Caco-2 (cell line): ENCODE measurements around the gene OR8D1. TPM values are rescaled to one million over a fixed set of nuclear protein-coding genes. Genes with fewer than 3 reads are reported as not detected.

ENCODE experiments used
- BruUV-seq: library from RNA; stranded (reverse); fragments of 400-500 nt; replicated peaks from 2 replicates; lab custom pipeline; 2021; lab: Mats Ljungman, UMichigan
- CTCF ChIA-PET: fragments of 300-600 bp; sonication (Branson Sonifier 250); formaldehyde crosslinking; loops from one replicate; lab custom pipeline; 2022; ENCODE audit warnings: antibody characterized with exemption; lab: Charles Lee
- POLR2A ChIA-PET: fragments of 300-600 bp; sonication (Branson Sonifier 250); formaldehyde crosslinking; loops from one replicate; lab custom pipeline; 2022; ENCODE audit warnings: antibody characterized with exemption; lab: Charles Lee
- DNase-seq, 2 experiments: peaks; one replicate each; pipeline versions ENCODE4 v3.0.0 to v3.0.0-alpha.2; 2020 to 2022
- H3K27me3 ChIP-seq: replicated peaks from 2 replicates; pipeline ENCODE4 v1.6.0; 2011; ENCODE audit warnings: low read length; ENCODE audit not compliant: control insufficient read depth, insufficient read depth
- H3K36me3 ChIP-seq: 2 replicates; pipeline ENCODE4 v1.5.1; 2011; ENCODE audit warnings: low read length; ENCODE audit not compliant: control insufficient read depth, insufficient read depth
- H3K4me1 ChIP-seq: fragments of 250-450 bp; sonication (Bioruptor Pico); 2 replicates; pipeline ENCODE4 v1.5.1; 2020; ENCODE audit warnings: mild to moderate bottlenecking
- H3K4me3 ChIP-seq: 2 replicates; pipeline ENCODE4 v1.5.1; 2011; ENCODE audit warnings: low read depth, mild to moderate bottlenecking, control low read depth, low read length
- H3K9me3 ChIP-seq: fragments of 250-450 bp; sonication (Bioruptor Pico); 2 replicates; pipeline ENCODE4 v1.5.1; 2020; ENCODE audit warnings: mild to moderate bottlenecking, moderate library complexity
- H3K27ac Mint-ChIP-seq: one replicate; pipeline ENCODE4 v1.8.0; 2022; ENCODE audit warnings: mixed read lengths; ENCODE audit not compliant: unreplicated experiment
- H3K27me3 Mint-ChIP-seq: one replicate; pipeline ENCODE4 v1.8.0; 2022; ENCODE audit warnings: mixed read lengths; ENCODE audit not compliant: insufficient read depth, unreplicated experiment
- H3K36me3 Mint-ChIP-seq: one replicate; pipeline ENCODE4 v1.8.0; 2022; ENCODE audit warnings: mild to moderate bottlenecking, mixed read lengths; ENCODE audit not compliant: insufficient read depth, unreplicated experiment
- H3K4me1 Mint-ChIP-seq: one replicate; pipeline ENCODE4 v1.8.0; 2022; ENCODE audit warnings: low read depth, mixed read lengths; ENCODE audit not compliant: unreplicated experiment
- H3K4me3 Mint-ChIP-seq: one replicate; pipeline ENCODE4 v1.8.0; 2022; ENCODE audit warnings: mild to moderate bottlenecking, moderate library complexity, mixed read lengths; ENCODE audit not compliant: unreplicated experiment
- H3K9me3 Mint-ChIP-seq: one replicate; pipeline ENCODE4 v1.8.0; 2022; ENCODE audit warnings: mixed read lengths; ENCODE audit not compliant: unreplicated experiment
- intact Hi-C: fragments of 100-400 bp; cut with micrococcal nuclease; formaldehyde crosslinking; loops from one replicate; pipeline ENCODE4 v1.10.0; 2022; ENCODE audit not compliant: unreplicated experiment
- total RNA-seq: library from RNA; stranded (reverse); gene quantifications from 2 replicates; pipeline ENCODE4 v1.2.3, GENCODE V29; 2022
- TF ChIP-seq, protein P1 (sequence below), 2 experiments: fragments of 200-600 bp in 1 of 2; IDR thresholded peaks; 1 replicate in 1 of 2; 2 replicates in 1 of 2; pipeline versions ENCODE4 v1.5.1 to v1.8.0; 2011 to 2022; ENCODE audit warnings: antibody characterized with exemption in 1 of 2, control low read depth in 1 of 2, inconsistent platforms in 1 of 2, low read depth in 1 of 2, low read length in 1 of 2, mild to moderate bottlenecking in 1 of 2, moderate library complexity in 1 of 2; ENCODE audit not compliant: insufficient read depth in 1 of 2, severe bottlenecking in 1 of 2, unreplicated experiment in 1 of 2

OR8D1 gene
- total RNA-seq, 1 experiment from 2014 or later: not detected

DNA sequence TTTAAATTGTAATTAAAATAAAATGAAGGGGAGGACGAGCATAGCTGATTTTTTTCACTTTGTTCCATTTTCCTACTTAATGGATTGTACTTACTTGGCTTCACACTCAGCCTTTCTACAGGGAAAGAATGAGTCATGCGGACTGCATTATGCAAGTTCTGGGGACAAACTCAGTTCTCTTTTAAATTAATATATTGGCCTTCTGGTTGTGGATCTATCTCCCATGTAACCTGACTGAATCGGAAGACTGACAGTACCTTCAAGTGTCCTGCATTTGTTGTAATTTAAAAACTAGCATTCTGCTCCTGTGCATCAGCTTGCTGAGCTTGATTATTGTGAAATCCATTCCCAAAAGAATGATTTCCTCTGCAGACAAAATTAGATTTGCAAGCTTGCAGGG, 12.2 kb downstream of the OR8D1 start:
- TF ChIP-seq, protein P1, sequence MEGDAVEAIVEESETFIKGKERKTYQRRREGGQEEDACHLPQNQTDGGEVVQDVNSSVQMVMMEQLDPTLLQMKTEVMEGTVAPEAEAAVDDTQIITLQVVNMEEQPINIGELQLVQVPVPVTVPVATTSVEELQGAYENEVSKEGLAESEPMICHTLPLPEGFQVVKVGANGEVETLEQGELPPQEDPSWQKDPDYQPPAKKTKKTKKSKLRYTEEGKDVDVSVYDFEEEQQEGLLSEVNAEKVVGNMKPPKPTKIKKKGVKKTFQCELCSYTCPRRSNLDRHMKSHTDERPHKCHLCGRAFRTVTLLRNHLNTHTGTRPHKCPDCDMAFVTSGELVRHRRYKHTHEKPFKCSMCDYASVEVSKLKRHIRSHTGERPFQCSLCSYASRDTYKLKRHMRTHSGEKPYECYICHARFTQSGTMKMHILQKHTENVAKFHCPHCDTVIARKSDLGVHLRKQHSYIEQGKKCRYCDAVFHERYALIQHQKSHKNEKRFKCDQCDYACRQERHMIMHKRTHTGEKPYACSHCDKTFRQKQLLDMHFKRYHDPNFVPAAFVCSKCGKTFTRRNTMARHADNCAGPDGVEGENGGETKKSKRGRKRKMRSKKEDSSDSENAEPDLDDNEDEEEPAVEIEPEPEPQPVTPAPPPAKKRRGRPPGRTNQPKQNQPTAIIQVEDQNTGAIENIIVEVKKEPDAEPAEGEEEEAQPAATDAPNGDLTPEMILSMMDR (IDR thresholded peaks at IDR 0.05; ENCODE audit: insufficient read depth in 1 of 2, low read depth in 1 of 2, low read length in 1 of 2, severe bottlenecking in 1 of 2, unreplicated experiment in 1 of 2): no peak
- no TSS peak for BruUV-seq
- H3K27me3 Mint-ChIP-seq: peaks cover 17% of the 10 kb centered on the region
- Histone ChIP-seq H3K27me3 (no peaks in the 10 kb centered on the region), H3K36me3 (no peaks in the 10 kb centered on the region), H3K4me1 (no peaks in the 10 kb centered on the region; the same call in 1 of the 2 replicates), H3K4me3 (no peak overlapping the region), H3K9me3 (no peaks in the 10 kb centered on the region)
- ChIA-PET CTCF (no interaction called here), POLR2A (no interaction called here)
- H3K9me3 Mint-ChIP-seq: no peaks in the 10 kb centered on the region
- H3K36me3 Mint-ChIP-seq: no peaks in the 10 kb centered on the region
- intact Hi-C loops: loop anchor here (5.0 kb wide), 1 partner anchor 1669 kb away; no protein-coding TSS in a partner anchor
- no peak overlapping the region for H3K4me3 Mint-ChIP-seq
- DNase-seq: no peak
- no peaks in the 10 kb centered on the region for H3K4me1 Mint-ChIP-seq
- H3K27ac Mint-ChIP-seq: no peak overlapping the region

GRCh38 chr11:124297921-124298320, 15.8 kb downstream of the OR8D1 start:
- Histone ChIP-seq H3K36me3 (no peaks in the 10 kb centered on the region), H3K4me1 (no peaks in the 10 kb centered on the region; the same call in 1 of the 2 replicates), H3K4me3 (no peak overlapping the region), H3K27me3 (no peaks in the 10 kb centered on the region), H3K9me3 (no peaks in the 10 kb centered on the region)
- peaks cover 18% of the 10 kb centered on the region for H3K27me3 Mint-ChIP-seq
- intact Hi-C loops: no loop called here
- no peak for DNase-seq
- ChIA-PET CTCF (no interaction called here), POLR2A (no interaction called here)
- no peaks in the 10 kb centered on the region for H3K4me1 Mint-ChIP-seq
- H3K36me3 Mint-ChIP-seq: no peaks in the 10 kb centered on the region
- no TSS peak for BruUV-seq
- no peak overlapping the region for H3K27ac Mint-ChIP-seq
- TF ChIP-seq, protein P1 (IDR thresholded peaks at IDR 0.05; ENCODE audit: insufficient read depth in 1 of 2, low read depth in 1 of 2, low read length in 1 of 2, severe bottlenecking in 1 of 2, unreplicated experiment in 1 of 2): no peak
- H3K9me3 Mint-ChIP-seq: no peaks in the 10 kb centered on the region
- no peak overlapping the region for H3K4me3 Mint-ChIP-seq

- H3K9me3 Mint-ChIP-seq: no peaks in the 10 kb centered on the region
- no TSS peak for BruUV-seq
- Histone ChIP-seq H3K4me3 (no peak overlapping the region), H3K4me1 (no peaks in the 10 kb centered on the region; the same call in 1 of the 2 replicates), H3K36me3 (no peaks in the 10 kb centered on the region), H3K27me3 (no peaks in the 10 kb centered on the region), H3K9me3 (no peaks in the 10 kb centered on the region)
- TF ChIP-seq, protein P1 (IDR thresholded peaks at IDR 0.05; ENCODE audit: insufficient read depth in 1 of 2, low read depth in 1 of 2, low read length in 1 of 2, severe bottlenecking in 1 of 2, unreplicated experiment in 1 of 2): no peak
- POLR2A ChIA-PET: no interaction called here
- H3K27ac Mint-ChIP-seq: no peak overlapping the region
- H3K4me1 Mint-ChIP-seq: no peaks in the 10 kb centered on the region
- H3K4me3 Mint-ChIP-seq: no peak overlapping the region
- no peaks in the 10 kb centered on the region for H3K36me3 Mint-ChIP-seq
- H3K27me3 Mint-ChIP-seq: peaks cover 22% of the 10 kb centered on the region
- DNase-seq: no peak
- intact Hi-C loops: no loop called here
- CTCF ChIA-PET: no interaction called here
Observed at GRCh38 chr11:124296016-124296415, 17.7 kb downstream of the OR8D1 start.
